Neural cell (in vitro differentiated cells): ENCODE data around the gene RPL41. TPM values are rescaled to one million over a fixed set of nuclear protein-coding genes. Genes with fewer than 3 reads are reported as not detected.

Experiments
- H2AFZ ChIP-seq: fragments of 200-600, 300-800 bp; sonication (generic), shearing (Covaris generic); 2 replicates; pipeline ENCODE4 v1.6.0; 2014; ENCODE audit warnings: low read depth, mild to moderate bottlenecking, antibody characterized with exemption, low read length, moderate library complexity
- H3F3A ChIP-seq: fragments of 200-600 bp; shearing (Covaris generic); 2 replicates; pipeline ENCODE4 v1.6.1; 2016; ENCODE audit warnings: mild to moderate bottlenecking, moderate library complexity, mixed read lengths, antibody characterized with exemption, low read length; ENCODE audit not compliant: insufficient read depth, poor library complexity, severe bottlenecking
- H3K27ac ChIP-seq: fragments of 200-600, 300-800 bp; sonication (generic), shearing (Covaris generic); 2 replicates; pipeline ENCODE4 v1.5.1; 2014; ENCODE audit warnings: mild to moderate bottlenecking, low read length, moderate library complexity
- H3K27me3 ChIP-seq: fragments of 300-800, 200-600 bp; sonication (generic), shearing (Covaris generic); 2 replicates; pipeline ENCODE4 v1.6.0; 2014; ENCODE audit warnings: mild to moderate bottlenecking, low read depth, low read length, moderate library complexity; ENCODE audit not compliant: insufficient read depth
- H3K36me3 ChIP-seq: fragments of 300-800, 200-600 bp; sonication (generic), shearing (Covaris generic); 2 replicates; pipeline ENCODE4 v1.5.1; 2014; ENCODE audit warnings: mild to moderate bottlenecking, antibody characterized with exemption, low read length, moderate library complexity; ENCODE audit not compliant: insufficient read depth
- H3K4me2 ChIP-seq: fragments of 300-800, 200-600 bp; sonication (generic), shearing (Covaris generic); 2 replicates; pipeline ENCODE4 v1.6.0; 2014; ENCODE audit warnings: mild to moderate bottlenecking, low read length
- H3K4me3 ChIP-seq: fragments of 300-800, 200-600 bp; sonication (generic), shearing (Covaris generic); 2 replicates; pipeline ENCODE4 v1.5.1; 2014; ENCODE audit warnings: mild to moderate bottlenecking, low read length, moderate library complexity
- H3K79me2 ChIP-seq: fragments of 200-600 bp; shearing (Covaris generic); replicated peaks from 2 replicates; pipeline ENCODE4 v1.6.0; 2014; ENCODE audit warnings: mild to moderate bottlenecking, low read length, moderate library complexity; ENCODE audit not compliant: insufficient read depth
- H3K9ac ChIP-seq: fragments of 300-800, 200-600 bp; sonication (generic), shearing (Covaris generic); 2 replicates; pipeline ENCODE4 v1.6.1; 2016; ENCODE audit warnings: mild to moderate bottlenecking, low read length, mixed read lengths
- H3K9me2 ChIP-seq: fragments of 200-600 bp; shearing (Covaris generic); 2 replicates; pipeline ENCODE4 v1.6.1; 2016; ENCODE audit warnings: mild to moderate bottlenecking, low read length, mixed read lengths; ENCODE audit not compliant: insufficient read depth
- H3K9me3 ChIP-seq: fragments of 200-600, 300-800 bp; sonication (generic), shearing (Covaris generic); 2 replicates; pipeline ENCODE4 v1.6.1; 2016; ENCODE audit warnings: mild to moderate bottlenecking, mixed run types, low read length, moderate library complexity, mixed read lengths
- H4K20me1 ChIP-seq: fragments of 200-600 bp; shearing (Covaris generic); 2 replicates; pipeline ENCODE4 v1.6.1; 2016; ENCODE audit warnings: mild to moderate bottlenecking, mixed run types; ENCODE audit not compliant: insufficient read depth
- CTCF ChIP-seq: fragments of 450-650 bp; IDR thresholded peaks from 2 replicates; pipeline ENCODE4 v1.5.1; 2014; ENCODE audit warnings: antibody characterized with exemption, mild to moderate bottlenecking, moderate library complexity; ENCODE audit not compliant: poor library complexity, severe bottlenecking
- EP300 ChIP-seq: fragments of 450-650 bp; conservative IDR thresholded peaks from 2 replicates; pipeline ENCODE4 v1.6.1; 2014; ENCODE audit warnings: antibody characterized with exemption, mild to moderate bottlenecking, moderate library complexity; ENCODE audit not compliant: poor library complexity, severe bottlenecking
- EZH2 ChIP-seq: fragments of 200-600, 300-800 bp; shearing (Covaris generic), sonication (generic); IDR thresholded peaks from 2 replicates; pipeline ENCODE4 v1.6.1; 2014; ENCODE audit warnings: antibody characterized with exemption, low read length, borderline replicate concordance, mild to moderate bottlenecking; ENCODE audit not compliant: insufficient read depth, poor library complexity, severe bottlenecking
- MXI1 ChIP-seq: fragments of 450-650 bp; conservative IDR thresholded peaks from 2 replicates; pipeline ENCODE4 v1.6.1; 2014; ENCODE audit warnings: antibody characterized with exemption, mild to moderate bottlenecking; ENCODE audit not compliant: poor library complexity, severe bottlenecking
- POLR2AphosphoS5 ChIP-seq: IDR thresholded peaks from 2 replicates; pipeline ENCODE4 v1.6.1; 2012
- RAD21 ChIP-seq: fragments of 450-650 bp; conservative IDR thresholded peaks from 2 replicates; pipeline ENCODE4 v1.6.1; 2014; ENCODE audit warnings: antibody characterized with exemption, mild to moderate bottlenecking, moderate library complexity
- REST ChIP-seq: IDR thresholded peaks from 2 replicates; pipeline ENCODE4 v1.6.1; 2012; ENCODE audit warnings: borderline replicate concordance
- SMC3 ChIP-seq: fragments of 450-650 bp; conservative IDR thresholded peaks from 2 replicates; pipeline ENCODE4 v1.6.1; 2014; ENCODE audit warnings: antibody characterized with exemption, mild to moderate bottlenecking, moderate library complexity; ENCODE audit not compliant: poor library complexity
- TAF1 ChIP-seq: IDR thresholded peaks from 2 replicates; pipeline ENCODE4 v1.6.1; 2012; ENCODE audit warnings: low read depth
- polyA plus RNA-seq: library from polyadenylated mRNA; depleted of rRNA; stranded (reverse); fragments of >200 nt; gene quantifications from 2 replicates; pipeline ENCODE4 v1.2.3, GENCODE V29; 2014

Gene RPL41
- polyA plus RNA-seq, 1 donor from 2014 or later = 2,186 TPM

- Histone ChIP-seq H2AFZ (no peak overlapping the region), H3K9me3 (no peaks in the 10 kb centered on the region), H3K36me3 (no peaks in the 10 kb centered on the region), H3K79me2 (no peaks in the 10 kb centered on the region), H4K20me1 (no peaks in the 10 kb centered on the region), H3K4me3 (no peak overlapping the region), H3K4me2 (no peak overlapping the region), H3K27me3 (no peaks in the 10 kb centered on the region), H3K9me2 (no peaks in the 10 kb centered on the region), H3K27ac (no peak overlapping the region), H3F3A (no peaks in the 10 kb centered on the region), H3K9ac (no peak overlapping the region)
- TF ChIP-seq REST = no peak
- no peak for TF ChIP-seq EP300
- TF ChIP-seq TAF1 = no peak
- no peak for TF ChIP-seq CTCF
- no peak for TF ChIP-seq RAD21
- TF ChIP-seq EZH2 = no peak
- no peak for TF ChIP-seq POLR2AphosphoS5
- no peak for TF ChIP-seq SMC3
- no peak for TF ChIP-seq MXI1
Observed at GRCh38 chr12:56134897-56135296, 18.5 kb downstream of the RPL41 start.

GRCh38 chr12:56137853-56138571, 21.6 kb downstream of the RPL41 start:
- H3K4me3 ChIP-seq = no peak overlapping the region
- no peak overlapping the region for H3K27ac ChIP-seq
- H4K20me1 ChIP-seq = no peaks in the 10 kb centered on the region
- no peaks in the 10 kb centered on the region for H3K9me3 ChIP-seq
- no peaks in the 10 kb centered on the region for H3K9me2 ChIP-seq
- H3F3A ChIP-seq = no peaks in the 10 kb centered on the region
- no peaks in the 10 kb centered on the region for H3K36me3 ChIP-seq
- no peak overlapping the region for H3K9ac ChIP-seq
- no peak overlapping the region for H3K4me2 ChIP-seq
- TF ChIP-seq REST (no peak), MXI1 (no peak), SMC3 (no peak), EZH2 (no peak), CTCF (no peak), EP300 (no peak), TAF1 (no peak), POLR2AphosphoS5 (no peak), RAD21 (no peak)
- no peaks in the 10 kb centered on the region for H3K79me2 ChIP-seq
- H3K27me3 ChIP-seq = no peaks in the 10 kb centered on the region
- H2AFZ ChIP-seq = no peak overlapping the region
